HCT116 (cell line): ENCODE measurements around the gene CCDC86. TPM values are rescaled to one million over a fixed set of nuclear protein-coding genes. Genes with fewer than 3 reads are reported as not detected.

Source experiments
- ATAC-seq: fragments of 200-7000 bp; cut with Tn5 transposase; 2 replicates; pipeline ENCODE4 v1.9.1; 2020; ENCODE audit warnings: mild to moderate bottlenecking, moderate library complexity
- BruUV-seq: library from RNA; stranded (reverse); fragments of 400-500 nt; replicated peaks from 2 replicates; lab custom pipeline; 2021; lab: Mats Ljungman, UMichigan
- CTCF ChIA-PET: fragments of 300-600 bp; sonication (Branson Sonifier 250); formaldehyde crosslinking; loops from one replicate; lab custom pipeline; 2021; ENCODE audit warnings: antibody characterized with exemption; lab: Charles Lee
- POLR2A ChIA-PET: fragments of 300-600, 350-600 bp; sonication (Branson Sonifier 250); formaldehyde crosslinking; loops from one replicate; lab custom pipeline; 2021; ENCODE audit warnings: antibody characterized with exemption; lab: Charles Lee
- RAD21 ChIA-PET, 2 experiments: fragments of 300-600 bp; sonication (Branson Sonifier 250); formaldehyde crosslinking; loops; one replicate each; lab custom pipeline; 2023; ENCODE audit warnings: low total read pairs in 2 of 2; ENCODE audit not compliant: uncharacterized antibody in 2 of 2, unreplicated experiment in 2 of 2, low non-redundant PET in 1 of 2; lab: Charles Lee
- DNase-seq: peaks from one replicate; pipeline ENCODE4 v3.0.0-alpha.2; 2010; ENCODE audit warnings: low read depth, low spot score
- H2AFZ ChIP-seq: fragments of 200-600 bp; shearing (Covaris generic), sonication (generic); 2 replicates; pipeline ENCODE4 v1.6.1; 2017; ENCODE audit warnings: low read depth, mixed run types, mixed read lengths, antibody characterized with exemption, low read length; ENCODE audit not compliant: poor library complexity, severe bottlenecking
- H3K27ac ChIP-seq: 2 replicates; pipeline ENCODE4 v1.5.1; 2012; ENCODE audit warnings: low read depth, low read length
- H3K27me3 ChIP-seq: fragments of 200-600 bp; sonication (generic); 2 replicates; pipeline ENCODE4 v1.6.1; 2016; ENCODE audit warnings: mixed run types, low read length, mixed read lengths; ENCODE audit not compliant: insufficient read depth
- H3K36me3 ChIP-seq, 2 experiments: fragments of 200-500 bp in 1 of 2; fragments of 200-600 bp in 1 of 2; sonication (Bioruptor generic) in 1 of 2; sonication (generic) in 1 of 2; 2 replicates each; pipeline versions ENCODE4 v1.5.1 to v1.6.1; 2014 to 2016; ENCODE audit warnings: low read length in 2 of 2, inconsistent platforms in 1 of 2, mixed read lengths in 1 of 2, mixed run types in 1 of 2; ENCODE audit not compliant: insufficient read depth in 2 of 2, control insufficient read depth in 1 of 2
- H3K4me1 ChIP-seq, 2 experiments: fragments of 200-600 bp in 1 of 2; sonication (generic) in 1 of 2; 2 replicates each; pipeline versions ENCODE4 v1.5.1 to v1.6.1; 2012 to 2017; ENCODE audit warnings: low read length in 2 of 2, inconsistent platforms in 1 of 2, mild to moderate bottlenecking in 1 of 2, mixed read lengths in 1 of 2, mixed run types in 1 of 2, moderate library complexity in 1 of 2; ENCODE audit not compliant: insufficient read depth in 2 of 2, control insufficient read depth in 1 of 2
- H3K4me2 ChIP-seq: fragments of 200-600 bp; sonication (generic); 2 replicates; pipeline ENCODE4 v1.6.1; 2017; ENCODE audit warnings: mixed run types, low read length, mixed read lengths
- H3K4me3 ChIP-seq, 2 experiments: fragments of 200-600 bp in 1 of 2; sonication (generic) in 1 of 2; replicated peaks in 1 of 2; 2 replicates each; pipeline ENCODE4 v1.5.1; 2011 to 2016; ENCODE audit warnings: low read length in 2 of 2, control low read depth in 1 of 2, low read depth in 1 of 2, mild to moderate bottlenecking in 1 of 2, mixed read lengths in 1 of 2, mixed run types in 1 of 2
- H3K79me2 ChIP-seq: fragments of 200-600 bp; sonication (generic); 2 replicates; pipeline ENCODE4 v1.6.1; 2017; ENCODE audit warnings: mild to moderate bottlenecking, mixed run types, low read length, moderate library complexity, mixed read lengths; ENCODE audit not compliant: insufficient read depth
- H3K9ac ChIP-seq: fragments of 200-600 bp; sonication (generic); 2 replicates; pipeline ENCODE4 v1.6.1; 2016; ENCODE audit warnings: low read length, mixed read lengths
- H3K9me2 ChIP-seq: fragments of 200-600 bp; sonication (generic), shearing (Covaris generic); 2 replicates; pipeline ENCODE4 v1.6.1; 2017; ENCODE audit warnings: mixed run types, mild to moderate bottlenecking, moderate library complexity; ENCODE audit not compliant: insufficient read depth
- H3K9me3 ChIP-seq, 2 experiments: fragments of 200-500 bp in 1 of 2; fragments of 200-600 bp in 1 of 2; sonication (Bioruptor generic) in 1 of 2; sonication (generic) in 1 of 2; 2 replicates each; pipeline ENCODE4 v1.6.1; 2014 to 2017; ENCODE audit warnings: low read length in 2 of 2, mixed read lengths in 2 of 2, inconsistent platforms in 1 of 2, low read depth in 1 of 2, mild to moderate bottlenecking in 1 of 2, mixed run types in 1 of 2, moderate library complexity in 1 of 2; ENCODE audit not compliant: control insufficient read depth in 1 of 2, insufficient read depth in 1 of 2
- H4K20me1 ChIP-seq: fragments of 200-600 bp; sonication (generic), shearing (Covaris generic); 2 replicates; pipeline ENCODE4 v1.6.1; 2017; ENCODE audit warnings: mixed run types, mild to moderate bottlenecking, moderate library complexity; ENCODE audit not compliant: insufficient read depth
- CTCF ChIP-seq, 3 experiments: fragments of 200-600 bp in 1 of 3; sonication (generic) in 1 of 3; IDR thresholded peaks in 2 of 3; conservative IDR thresholded peaks in 1 of 3; 2 replicates each; pipeline ENCODE4 v1.5.1; 2012 to 2017; ENCODE audit warnings: low read depth in 2 of 3, low read length in 2 of 3, antibody characterized with exemption in 1 of 3, borderline replicate concordance in 1 of 3, control low read depth in 1 of 3, mild to moderate bottlenecking in 1 of 3, mixed read lengths in 1 of 3, mixed run types in 1 of 3, moderate library complexity in 1 of 3; ENCODE audit not compliant: insufficient read depth in 1 of 3
- JUND ChIP-seq: IDR thresholded peaks from 2 replicates; pipeline ENCODE4 v1.6.1; 2012
- RAD21 ChIP-seq: IDR thresholded peaks from 2 replicates; pipeline ENCODE4 v1.6.1; 2012; ENCODE audit warnings: low read depth, mild to moderate bottlenecking
- REST ChIP-seq: IDR thresholded peaks from 2 replicates; pipeline ENCODE4 v1.6.1; 2012; ENCODE audit warnings: low read depth
- ZFX ChIP-seq: fragments of 450-650 bp; IDR thresholded peaks from 2 replicates; pipeline ENCODE4 v1.6.1; 2017
- intact Hi-C: fragments of 100-400 bp; cut with micrococcal nuclease; formaldehyde crosslinking; loops from 2 replicates; pipeline ENCODE4 v1.10.0; 2022
- total RNA-seq: library from RNA; stranded (reverse); gene quantifications from one replicate; pipeline ENCODE4 v1.2.1, GENCODE V29; 2021; ENCODE audit not compliant: unreplicated experiment

CCDC86 gene
- total RNA-seq, 1 experiment from 2014 or later = 69.6 TPM

- no peaks in the 10 kb centered on the region for H3K27me3 ChIP-seq
- no peak overlapping the region for H3K27ac ChIP-seq
- no peaks in the 10 kb centered on the region for H3K79me2 ChIP-seq
- H3K9ac ChIP-seq = no peak overlapping the region
- ATAC-seq = no peak
- no peak overlapping the region for H3K4me2 ChIP-seq
- no peaks in the 10 kb centered on the region for H3K9me3 ChIP-seq
- no peak for DNase-seq
- POLR2A ChIA-PET = no interaction called here
- intact Hi-C loops = no loop called here
- CTCF ChIA-PET = interaction anchor here (1.9 kb wide), 1 partner anchor 9 kb away, joined by 10 read pairs; no protein-coding TSS in a partner anchor
- peaks cover 17 to 19% of the 10 kb centered on the region in 2 experiments; a peak in 3 of 4 replicates for H3K36me3 ChIP-seq
- RAD21 ChIA-PET = no interaction called here
- BruUV-seq = no TSS peak
- no peak overlapping the region for H3K4me3 ChIP-seq
- no peak overlapping the region for H2AFZ ChIP-seq
- H3K4me1 ChIP-seq = no peaks in the 10 kb centered on the region
- TF ChIP-seq CTCF (IDR thresholded peaks at IDR 0.05 in 2 of 3, conservative IDR thresholded peaks at IDR 0.05 in 1 of 3; ENCODE audit: borderline replicate concordance in 1 of 3, insufficient read depth in 1 of 3, low read depth in 2 of 3, low read length in 2 of 3) (no peak), RAD21 (no peak), ZFX (no peak), REST (no peak), JUND (no peak)
- no peaks in the 10 kb centered on the region for H3K9me2 ChIP-seq
- H4K20me1 ChIP-seq = no peaks in the 10 kb centered on the region
These were observed 48.8 kb downstream of the CCDC86 start for GRCh38 chr11:60890696-60891095.
